ENCODE results near the gene SIT1.

DNA sequence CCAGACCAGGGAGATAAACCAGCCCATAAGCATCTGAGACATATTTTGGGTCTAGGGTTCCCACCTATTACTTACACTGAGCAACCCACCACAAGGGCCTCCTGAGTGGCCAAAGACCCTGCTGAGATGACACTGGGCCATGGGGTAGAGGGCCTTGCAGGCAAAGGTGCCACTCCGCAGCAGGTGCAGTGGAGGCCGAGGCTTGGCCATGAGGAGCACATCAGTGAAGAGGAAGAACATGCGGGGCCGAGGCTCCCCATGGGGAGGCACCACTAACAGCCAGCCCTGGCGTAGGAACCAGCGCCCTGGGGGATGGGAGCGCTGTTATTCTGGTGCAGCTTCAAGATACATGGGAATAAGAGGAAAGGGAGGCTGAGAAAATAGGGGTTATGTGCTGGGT, 11.7 kb upstream of the SIT1 start:
- TF ChIP-seq CTCF (IDR thresholded peaks at IDR 0.05) (no peak), POLR2A (IDR thresholded peaks at IDR 0.05) (no peak), POLR2AphosphoS5 (IDR thresholded peaks at IDR 0.05) (no peak)

Measured in prostate gland (tissue), 2 donors.